Stimulated activated CD8-positive, alpha-beta memory T cell treated with anti-CD3 and anti-CD28 coated beads, Interleukin-2, amount 100 ng/mL, for 1 hour (primary cell): Measurements from ENCODE around the gene MIER2.
"Not testable (repeated sequence)": the region's sequence is repeated elsewhere in the genome, so short reads cannot be mapped to it uniquely, and the experiment has no call there.

ENCODE experiments used
- DNase-seq, 2 donors: peaks; one replicate each; pipeline ENCODE4 v3.0.0-alpha.2; 2020; ENCODE audit warnings: low read depth in 2 of 2

MIER2 gene

DNA sequence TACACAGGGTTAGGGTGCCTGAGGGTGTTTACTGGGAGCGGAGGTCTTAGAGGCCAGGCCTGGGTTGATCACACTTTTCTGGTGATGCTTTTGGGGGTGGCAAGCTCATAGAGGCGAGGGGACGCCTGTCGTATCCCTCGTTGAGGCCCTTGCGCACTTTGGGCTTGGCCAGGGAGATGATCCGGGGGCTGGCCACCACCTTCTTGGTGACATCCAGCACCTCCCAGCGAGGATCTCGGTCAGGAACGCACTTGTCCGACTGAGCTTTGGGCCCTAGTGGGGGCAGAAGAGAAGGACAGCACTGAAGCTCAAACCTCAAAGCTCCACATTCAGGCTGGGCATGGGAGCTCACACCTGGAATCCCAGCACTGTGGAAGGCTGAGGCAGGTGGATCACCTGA lies 17.6 kb upstream of the MIER2 start:
- no peak for DNase-seq

DNA sequence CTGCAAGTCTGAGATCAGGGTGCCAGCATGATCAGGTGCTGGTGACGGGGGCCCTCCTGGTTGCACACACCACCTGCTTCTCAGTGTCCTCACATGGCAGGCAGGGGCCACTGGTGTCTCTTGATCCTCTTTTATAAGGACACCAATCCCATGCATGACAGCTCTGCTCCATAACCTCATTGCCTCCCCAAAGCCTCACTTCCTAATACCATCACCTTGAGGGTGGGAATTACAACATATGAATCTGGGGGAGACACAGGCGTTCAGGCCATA lies 15.0 kb upstream of the MIER2 start:
- DNase-seq: no peak

DNA sequence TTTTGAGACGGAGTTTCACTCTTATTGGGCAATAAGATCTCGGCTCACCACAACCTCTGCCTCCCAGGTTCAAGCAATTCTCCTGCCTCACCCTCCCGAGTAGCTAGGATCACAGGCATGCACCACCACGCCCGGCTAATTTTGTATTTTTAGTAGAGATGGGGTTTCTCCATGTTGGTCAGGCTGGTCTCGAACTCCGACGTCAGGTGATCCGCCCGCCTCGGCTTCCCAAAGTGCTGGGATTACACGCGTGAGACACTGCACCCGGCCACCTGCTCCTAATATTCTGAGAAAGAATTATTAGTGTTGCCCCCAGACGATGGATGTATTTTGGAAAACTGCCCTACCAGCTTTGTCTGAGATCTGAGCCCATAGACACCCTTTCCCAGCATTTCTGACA lies 10.9 kb upstream of the MIER2 start:
- not testable (repeated sequence) for DNase-seq

DNA sequence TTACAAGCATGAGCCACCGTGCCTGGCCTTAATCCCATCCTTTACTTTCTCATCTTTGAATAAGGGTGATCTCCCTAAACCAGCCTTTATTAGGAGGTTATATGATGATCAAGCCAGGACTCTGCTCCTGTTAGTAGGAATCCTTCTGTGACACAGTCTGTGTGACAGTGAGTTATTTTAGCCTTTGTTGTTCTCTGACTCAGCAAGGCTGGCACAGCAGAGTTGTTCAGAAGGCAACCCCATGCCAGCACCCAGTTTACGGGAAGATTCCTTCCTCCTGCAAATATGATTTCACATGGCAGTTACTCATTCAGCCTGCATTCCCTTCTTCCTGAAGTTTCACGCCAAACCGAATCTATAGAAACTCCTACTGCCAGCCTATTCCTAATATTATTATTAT lies 10.5 kb upstream of the MIER2 start:
- no peak for DNase-seq

DNA sequence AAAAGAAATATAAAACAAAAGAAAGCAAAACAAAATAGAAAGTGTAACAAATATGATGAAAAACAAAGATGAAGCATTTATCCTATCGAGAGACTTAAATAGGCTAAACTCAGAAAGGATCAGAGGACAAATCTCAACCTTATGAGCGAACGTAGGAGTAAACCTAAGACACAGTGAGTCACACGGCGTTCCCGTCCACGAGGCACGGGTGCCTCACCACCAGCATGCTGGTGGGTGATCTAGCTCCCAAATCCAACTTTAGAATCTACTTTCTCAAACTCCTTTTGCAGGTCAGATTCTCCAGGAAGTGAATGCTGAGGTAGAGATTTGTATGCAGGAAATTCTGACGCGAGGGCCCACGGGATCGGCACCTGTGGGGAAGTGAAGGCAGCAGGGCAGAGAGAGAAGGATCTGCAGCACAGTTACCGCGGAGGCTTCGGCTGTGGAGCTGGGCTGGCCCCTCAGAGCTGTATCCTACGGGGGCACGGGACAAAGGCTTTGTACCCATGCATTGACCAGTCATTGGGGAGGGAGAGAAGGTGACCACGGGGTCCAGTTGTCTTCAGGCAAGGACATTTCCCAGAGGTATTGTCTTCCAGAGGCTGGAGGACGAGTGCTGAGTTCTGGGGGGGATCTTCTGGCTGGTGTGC lies 7.5 kb upstream of the MIER2 start:
- no peak for DNase-seq

DNA sequence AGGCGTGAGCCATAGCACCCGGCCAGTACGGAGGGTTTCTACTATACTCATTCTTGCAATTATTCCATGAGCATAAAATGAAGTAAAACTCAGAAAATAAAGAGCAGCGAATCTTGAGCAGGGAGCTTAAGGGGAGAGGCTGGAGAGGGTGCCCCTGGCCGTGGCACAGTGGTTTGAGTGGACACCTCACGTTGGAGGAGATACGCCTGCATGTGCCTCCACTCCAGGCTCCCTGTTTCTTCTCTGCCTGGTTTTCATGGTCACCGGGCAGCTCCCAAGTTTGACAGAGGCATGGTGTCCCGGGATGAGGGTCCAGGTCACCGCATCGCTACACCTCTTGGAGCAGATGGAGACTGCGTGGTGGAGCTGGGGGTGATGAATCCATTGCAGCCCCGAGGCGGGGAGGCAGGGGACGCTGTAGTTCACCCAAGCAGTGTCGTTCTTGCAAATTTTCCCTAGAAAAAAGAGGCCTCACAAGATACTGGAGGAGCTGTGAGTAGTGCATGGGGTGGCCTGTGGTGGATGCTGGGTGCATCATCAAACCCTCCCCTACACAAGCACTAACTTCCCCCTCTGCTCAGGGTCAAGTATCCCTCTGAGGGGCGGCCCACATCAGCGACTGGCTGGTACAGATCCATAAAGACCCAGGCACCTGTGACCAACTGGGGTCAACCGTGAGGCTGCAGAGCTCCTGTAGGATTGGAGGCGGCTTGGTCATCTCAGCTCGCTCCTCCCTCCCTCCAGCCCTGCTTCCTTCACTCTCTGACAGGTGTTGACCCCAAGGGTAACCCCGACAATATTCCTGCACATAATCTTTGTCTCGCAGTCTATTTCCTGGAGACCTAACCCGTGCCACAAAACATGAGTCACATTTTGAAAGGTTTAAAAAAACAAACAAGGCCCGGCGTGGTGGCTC lies 3.6 kb upstream of the MIER2 start:
- DNase-seq: no peak

DNA sequence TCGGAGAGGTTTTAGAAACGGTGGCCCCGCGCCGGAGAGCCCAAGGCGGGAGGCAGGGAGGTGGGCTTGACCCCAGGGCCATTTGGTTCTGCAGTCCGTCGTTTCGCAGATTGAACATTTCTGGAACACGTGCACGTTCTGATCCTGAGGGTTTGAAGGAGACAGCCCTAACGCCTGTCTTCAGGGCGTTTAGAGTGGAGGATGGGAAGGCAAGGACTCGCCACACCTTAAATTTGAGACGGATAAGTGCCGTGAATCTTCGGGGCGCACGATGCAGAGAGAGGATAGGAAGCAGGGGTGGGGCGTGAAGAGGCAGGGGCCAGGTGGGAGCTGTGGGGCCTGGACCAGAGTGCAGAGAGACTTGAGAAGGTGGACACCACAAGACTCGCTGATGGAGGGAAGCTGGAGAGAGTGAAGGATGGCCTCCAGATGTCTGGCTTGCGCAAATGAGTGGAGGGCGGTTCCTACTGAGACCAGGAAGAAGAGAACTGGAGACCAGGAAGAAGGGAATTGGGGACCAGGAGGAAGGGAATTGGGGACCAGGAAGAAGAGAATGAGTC lies 804 bp upstream of the MIER2 start:
- DNase-seq: no peak

DNA sequence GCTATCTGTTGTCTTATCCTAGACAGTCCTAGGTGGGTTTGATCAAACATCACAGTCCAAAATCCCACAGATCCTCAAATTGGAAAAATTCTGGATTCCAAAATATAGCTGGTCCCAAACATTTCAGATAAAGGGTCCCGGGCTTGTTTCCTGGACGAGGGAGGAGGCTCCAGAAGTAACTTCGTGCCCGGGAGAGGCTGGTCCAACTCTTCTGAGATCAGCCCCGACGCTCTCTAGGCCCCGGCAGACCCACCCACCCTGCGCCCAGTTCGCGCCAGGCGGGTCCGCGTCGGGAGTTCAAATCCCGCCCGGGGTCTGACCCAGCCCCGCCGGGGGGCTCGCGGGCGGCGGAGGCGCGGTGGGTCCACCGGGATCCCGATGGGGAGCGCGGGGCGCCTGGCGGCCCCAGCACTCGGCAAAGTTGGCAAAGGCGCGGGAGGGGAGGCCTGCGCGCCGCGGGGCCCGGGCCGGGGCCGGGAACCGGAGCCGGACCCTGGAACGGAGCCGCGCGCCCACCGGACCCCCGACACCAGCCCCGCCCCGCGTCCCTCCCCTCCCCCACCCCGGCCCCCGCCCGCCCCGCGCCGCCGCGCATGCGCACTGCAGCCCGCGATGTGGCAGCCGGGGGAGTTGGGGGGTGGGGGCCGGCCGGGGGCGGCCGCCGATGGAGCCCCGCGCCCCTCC lies 513 bp downstream of the MIER2 start:
- DNase-seq: peak; percentile 1 to 22

DNA sequence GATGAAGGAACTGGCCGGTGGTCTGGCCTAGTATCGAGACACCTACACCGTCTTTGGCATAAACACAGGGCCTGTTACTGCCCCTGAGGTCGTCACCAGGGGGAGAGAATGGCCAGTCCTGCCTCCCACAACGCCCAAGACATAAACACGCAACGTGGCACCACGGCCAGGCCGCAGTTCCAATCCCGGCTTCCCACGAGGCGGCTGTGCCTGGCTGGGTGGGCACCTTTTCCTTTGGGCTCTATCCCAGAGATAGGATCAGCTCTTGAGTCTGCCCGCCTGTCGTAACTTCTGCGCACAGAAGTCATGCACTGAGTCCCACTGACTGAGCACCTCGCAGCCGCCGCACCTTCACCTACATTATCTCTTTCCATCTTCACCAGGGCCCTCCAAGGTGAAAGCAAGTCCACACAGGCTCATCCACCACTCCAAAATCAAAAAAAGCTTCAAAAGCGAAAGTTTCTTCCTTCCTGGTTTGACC lies 1.1 kb downstream of the MIER2 start:
- DNase-seq: no peak

DNA sequence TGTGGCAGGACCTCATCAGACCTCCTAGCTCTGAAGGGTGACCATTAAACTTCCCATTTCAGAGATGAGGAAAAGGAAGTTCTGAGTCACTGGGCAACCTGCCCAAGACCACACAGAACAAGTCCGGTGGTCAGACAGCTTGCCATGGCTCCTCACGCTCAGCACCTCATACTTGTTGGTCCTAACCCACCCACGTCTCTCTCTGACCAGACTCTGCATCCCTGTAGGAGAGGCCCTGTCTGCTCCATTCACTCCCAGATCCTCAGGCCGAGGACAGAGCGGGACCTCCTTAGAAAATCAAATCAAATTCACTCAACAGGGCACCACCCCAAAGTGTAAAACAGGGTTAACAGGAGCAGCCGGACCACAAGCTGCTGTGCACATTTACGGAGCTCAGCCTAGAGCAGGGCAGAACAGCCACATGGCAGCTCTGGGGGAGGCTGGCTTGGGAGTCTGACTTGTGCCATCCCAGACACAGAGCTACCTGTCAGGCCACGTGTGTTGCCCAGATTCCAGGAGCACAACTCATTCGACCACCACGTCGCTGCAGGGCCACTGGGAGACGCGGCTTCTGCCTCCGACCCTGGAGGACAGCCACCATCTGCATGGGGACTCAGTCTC lies 1.7 kb downstream of the MIER2 start:
- no peak for DNase-seq

DNA sequence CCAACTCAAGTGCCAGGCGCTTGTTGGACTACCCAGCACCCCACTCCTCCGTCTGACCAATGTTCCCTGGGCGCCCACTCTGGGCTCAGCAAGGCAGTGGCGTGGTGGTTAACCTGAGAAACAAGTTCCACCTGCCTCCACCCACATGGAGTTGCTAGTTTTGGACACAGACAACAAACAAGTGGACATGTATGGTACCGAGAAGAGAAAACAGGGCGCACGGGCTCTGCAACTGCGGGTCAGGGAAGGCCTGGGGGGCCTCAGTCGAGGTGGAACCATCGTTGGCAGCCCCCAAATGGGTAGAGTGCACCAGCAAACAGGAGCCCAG lies 2.5 kb downstream of the MIER2 start:
- no peak for DNase-seq

DNA sequence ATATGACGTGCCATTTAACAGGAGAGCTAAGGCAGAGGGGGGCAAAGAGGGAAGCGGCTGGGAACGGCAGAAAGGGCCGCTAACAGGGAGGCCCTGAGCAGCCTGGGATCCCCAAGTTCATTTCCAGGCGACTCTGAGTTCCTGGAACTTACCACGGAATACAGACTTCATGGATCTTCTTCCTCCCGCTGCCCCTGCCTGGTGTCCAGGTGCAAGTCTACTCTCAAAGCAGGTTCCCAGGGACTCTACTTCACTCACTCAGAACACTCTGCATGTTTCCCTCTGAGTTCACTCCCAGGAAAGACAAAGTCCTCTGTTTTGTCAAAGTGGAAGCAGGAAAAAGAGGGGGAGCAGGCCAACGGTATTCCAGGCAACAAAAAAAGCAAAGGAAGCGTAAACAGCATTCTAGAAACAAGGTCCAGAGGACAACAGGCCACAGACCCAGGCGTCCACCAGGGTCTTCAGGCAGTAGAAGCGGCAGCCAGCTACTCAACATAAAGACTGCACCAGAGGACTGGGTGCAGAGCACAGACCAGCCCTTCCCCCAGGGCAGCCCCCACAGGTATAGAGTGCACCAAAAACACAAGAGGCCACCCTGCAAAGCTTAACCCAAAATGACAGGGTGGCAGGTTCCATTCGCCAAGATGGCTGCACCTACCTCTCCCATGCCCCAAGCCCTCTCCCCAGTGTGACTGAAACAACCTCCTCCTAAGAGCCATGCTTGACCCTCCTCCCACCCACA lies 3.0 kb downstream of the MIER2 start:
- DNase-seq: no peak

DNA sequence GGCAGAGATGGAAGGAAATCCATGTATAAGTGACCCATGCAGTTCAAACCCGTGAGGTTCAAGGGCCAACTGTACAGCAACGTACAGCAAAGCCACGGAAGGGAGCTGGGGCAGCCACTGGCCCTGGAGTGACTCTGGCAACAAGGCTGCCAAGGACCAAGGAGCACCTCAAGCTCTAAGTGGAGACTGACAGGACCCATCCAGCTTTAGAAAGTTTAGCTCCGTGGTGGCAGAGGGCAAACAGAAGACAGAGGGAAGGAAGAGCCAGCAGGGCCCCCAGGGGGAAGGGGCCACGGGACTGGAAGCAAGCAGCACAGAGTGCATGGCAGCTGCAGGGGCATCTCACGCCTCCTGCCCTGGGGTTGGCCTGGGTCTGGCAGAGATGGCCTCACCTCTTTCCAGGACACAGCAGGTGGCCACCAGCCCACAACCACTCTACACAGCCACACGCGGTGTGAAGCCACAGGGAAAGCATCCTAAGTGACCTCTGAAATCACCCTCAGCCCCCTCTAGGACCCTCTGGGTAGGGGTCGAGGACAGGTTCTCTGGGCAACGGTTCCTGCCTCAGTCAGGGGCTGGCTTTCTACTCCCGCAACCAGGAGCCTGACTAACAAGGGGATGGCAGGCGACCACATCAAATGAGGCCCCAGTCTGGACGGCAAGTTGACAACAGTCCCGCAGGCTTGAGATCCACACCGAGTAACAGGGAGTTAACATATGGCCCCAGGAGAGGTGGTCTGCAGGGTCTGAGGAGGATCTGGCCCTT lies 3.8 kb downstream of the MIER2 start:
- DNase-seq: no peak

DNA sequence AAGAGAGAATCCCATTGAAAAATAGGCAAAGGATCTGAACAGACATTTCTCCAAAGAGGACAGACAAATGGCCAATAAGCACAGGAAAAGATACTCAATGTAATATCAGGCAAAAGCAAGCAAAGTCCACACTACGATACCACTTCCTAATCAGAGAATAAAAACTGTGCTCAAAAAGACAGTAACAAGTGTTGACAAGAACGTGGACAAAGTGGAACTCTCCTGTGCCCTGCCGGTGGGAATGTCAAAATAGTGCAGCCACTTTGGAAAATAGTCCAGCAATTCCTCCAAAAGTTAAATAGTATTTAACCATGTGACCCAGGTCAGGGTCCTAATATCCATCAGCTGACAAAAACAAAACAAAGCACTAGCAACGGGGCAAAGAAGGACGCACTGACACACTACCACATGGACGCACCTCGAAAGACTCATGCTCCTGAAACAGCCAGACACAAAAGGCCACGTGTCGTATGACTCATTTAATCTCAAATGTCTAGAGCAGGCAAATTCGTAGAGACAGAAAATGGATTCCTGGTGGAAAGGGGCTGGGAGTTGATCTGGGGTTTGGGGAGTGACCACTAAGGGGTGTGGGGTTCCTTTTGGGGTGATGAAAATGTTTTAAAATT lies 5.2 kb downstream of the MIER2 start:
- no peak for DNase-seq

DNA sequence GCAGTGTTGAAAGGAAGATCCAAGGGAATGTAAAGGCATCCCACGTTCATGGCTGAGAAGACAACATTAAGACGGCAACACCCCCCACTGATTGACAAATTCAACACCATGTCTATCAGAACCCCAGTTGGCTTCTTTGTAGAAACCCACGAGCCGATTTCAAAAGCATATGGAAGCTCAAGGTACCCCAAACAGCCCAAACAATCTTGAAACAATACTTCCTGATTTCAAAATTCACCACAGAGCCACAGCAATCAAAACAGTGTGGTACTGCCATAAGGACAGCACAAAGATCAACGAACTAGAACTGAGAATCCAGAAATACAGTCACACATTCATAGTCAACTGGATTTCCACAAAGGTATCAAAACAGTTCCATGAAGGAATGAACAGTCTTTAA lies 6.2 kb downstream of the MIER2 start:
- no peak for DNase-seq

DNA sequence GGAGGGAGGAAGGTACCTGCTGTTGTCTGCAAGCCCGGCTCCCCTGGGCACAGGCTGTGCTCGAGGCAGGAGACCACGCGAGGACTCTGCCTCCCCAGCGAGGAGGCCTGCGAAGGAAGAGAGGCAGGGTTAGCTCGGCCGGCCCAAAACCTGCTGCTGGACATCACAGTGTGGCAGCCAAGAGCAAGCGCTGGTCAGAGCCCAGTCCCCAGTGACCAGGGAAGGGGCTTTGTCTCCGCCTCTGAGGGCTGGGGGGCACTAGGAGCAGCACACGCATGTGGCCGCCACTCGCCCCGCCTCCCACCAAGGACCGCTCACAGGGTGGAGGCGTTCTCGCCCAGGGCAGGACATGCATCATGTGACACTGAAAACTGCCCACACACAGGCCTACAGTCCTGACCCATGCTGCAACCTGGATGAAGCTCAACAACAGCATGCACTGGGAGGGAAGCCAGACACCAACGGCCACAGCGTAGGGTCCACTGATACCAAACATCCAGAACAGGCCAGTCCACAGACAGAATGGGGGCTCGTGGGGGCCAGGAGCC lies 8.5 kb downstream of the MIER2 start:
- DNase-seq: no peak

DNA sequence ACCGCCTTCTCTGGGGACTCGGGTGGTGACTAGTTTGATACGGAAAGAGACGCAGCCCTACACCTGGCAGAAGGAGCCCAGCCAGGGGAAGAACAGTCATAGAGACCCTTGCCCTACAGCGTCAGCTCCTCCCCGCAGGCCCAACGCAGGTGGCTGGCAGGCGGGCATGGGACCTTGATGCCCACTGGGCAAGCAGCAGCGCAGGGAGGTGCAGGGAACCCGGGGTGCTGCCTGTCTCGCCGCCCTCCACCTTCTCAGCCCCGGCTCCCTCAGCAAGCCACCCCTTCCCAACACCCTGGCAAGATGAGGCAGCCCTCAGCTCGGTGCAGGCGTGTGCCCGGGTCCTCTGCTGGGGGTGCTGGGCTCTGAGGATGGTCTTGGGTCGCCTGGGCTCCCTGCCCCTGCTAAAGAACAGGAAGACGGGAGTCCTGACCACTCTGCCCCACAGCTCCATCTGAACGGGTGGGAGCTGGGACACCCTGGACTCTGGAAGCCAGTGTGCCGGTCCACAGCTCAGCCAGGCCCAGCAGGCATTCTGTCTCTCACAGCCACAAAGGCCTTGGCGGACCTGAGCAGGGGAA lies 9.0 kb downstream of the MIER2 start:
- no peak for DNase-seq

DNA sequence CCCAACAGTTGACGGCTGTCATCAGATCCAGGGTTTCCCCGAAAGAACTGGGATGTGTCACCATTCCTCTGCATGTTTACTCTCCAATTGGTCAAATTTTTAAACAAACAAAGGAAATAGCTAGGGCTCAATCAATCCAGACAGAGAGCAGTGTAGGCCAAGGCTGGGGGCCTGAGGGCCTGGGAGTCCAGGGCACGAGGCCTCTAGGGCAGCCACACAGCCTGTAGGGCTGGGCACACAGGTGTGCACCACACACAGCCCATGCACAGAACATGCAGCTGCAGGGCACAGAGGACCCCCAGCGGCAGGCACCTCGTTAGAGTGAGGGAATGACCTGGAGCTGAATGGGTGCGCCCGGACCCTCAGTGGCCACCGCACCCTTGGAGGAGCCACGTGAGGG lies 9.5 kb downstream of the MIER2 start:
- DNase-seq: no peak

DNA sequence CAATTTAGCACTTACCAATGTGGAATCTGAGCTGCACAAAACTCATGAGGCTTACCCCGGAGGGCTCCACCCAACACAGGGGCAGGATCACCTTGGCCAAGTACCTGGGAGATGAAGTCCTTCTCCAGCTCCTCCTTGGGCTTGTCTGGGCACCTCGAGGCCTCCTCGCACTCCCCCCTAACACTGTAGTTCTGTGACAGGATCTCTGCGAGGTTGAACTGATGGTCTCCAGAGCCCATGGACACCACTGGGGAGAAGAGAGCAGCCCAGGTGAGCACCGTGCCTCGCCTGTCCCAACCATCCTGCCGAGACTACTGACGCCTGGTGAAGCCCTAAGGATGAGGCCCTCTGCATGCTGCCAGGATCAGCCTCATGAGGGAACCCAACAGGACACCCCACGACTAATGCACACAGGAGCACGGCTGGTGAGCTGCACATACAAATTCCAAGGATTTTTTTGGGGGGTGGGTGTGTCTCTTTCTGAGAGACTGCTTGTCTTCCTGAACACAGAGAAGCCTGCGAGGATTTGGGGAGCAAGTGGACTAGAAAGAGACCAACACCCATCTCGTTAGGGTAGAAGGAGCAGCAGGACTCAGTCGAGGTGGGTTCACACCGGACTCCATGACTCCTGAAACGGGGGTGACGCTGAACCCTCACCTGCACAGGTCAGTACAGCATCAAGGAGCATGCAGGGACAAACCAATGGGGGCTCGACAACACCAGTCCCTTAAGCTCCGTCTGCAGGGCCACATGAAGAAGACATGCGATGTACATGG lies 10.1 kb downstream of the MIER2 start:
- no peak for DNase-seq
